ENCODE measurements around the gene UFL1.

Gene UFL1

GRCh38 chr6:96576221-96576620, 54.6 kb downstream of the UFL1 start:
- DNase-seq: no peak

GRCh38 chr6:96582021-96582420, 60.4 kb downstream of the UFL1 start:
- no peak for DNase-seq

- DNase-seq: no peak
Observed at GRCh38 chr6:96582436-96582835, 60.8 kb downstream of the UFL1 start.

GRCh38 chr6:96604420-96604819, 82.8 kb downstream of the UFL1 start:
- DNase-seq: no peak
